ENCODE data around the gene HYAL3.

Gene HYAL3, protein sequence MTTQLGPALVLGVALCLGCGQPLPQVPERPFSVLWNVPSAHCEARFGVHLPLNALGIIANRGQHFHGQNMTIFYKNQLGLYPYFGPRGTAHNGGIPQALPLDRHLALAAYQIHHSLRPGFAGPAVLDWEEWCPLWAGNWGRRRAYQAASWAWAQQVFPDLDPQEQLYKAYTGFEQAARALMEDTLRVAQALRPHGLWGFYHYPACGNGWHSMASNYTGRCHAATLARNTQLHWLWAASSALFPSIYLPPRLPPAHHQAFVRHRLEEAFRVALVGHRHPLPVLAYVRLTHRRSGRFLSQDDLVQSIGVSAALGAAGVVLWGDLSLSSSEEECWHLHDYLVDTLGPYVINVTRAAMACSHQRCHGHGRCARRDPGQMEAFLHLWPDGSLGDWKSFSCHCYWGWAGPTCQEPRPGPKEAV

DNA sequence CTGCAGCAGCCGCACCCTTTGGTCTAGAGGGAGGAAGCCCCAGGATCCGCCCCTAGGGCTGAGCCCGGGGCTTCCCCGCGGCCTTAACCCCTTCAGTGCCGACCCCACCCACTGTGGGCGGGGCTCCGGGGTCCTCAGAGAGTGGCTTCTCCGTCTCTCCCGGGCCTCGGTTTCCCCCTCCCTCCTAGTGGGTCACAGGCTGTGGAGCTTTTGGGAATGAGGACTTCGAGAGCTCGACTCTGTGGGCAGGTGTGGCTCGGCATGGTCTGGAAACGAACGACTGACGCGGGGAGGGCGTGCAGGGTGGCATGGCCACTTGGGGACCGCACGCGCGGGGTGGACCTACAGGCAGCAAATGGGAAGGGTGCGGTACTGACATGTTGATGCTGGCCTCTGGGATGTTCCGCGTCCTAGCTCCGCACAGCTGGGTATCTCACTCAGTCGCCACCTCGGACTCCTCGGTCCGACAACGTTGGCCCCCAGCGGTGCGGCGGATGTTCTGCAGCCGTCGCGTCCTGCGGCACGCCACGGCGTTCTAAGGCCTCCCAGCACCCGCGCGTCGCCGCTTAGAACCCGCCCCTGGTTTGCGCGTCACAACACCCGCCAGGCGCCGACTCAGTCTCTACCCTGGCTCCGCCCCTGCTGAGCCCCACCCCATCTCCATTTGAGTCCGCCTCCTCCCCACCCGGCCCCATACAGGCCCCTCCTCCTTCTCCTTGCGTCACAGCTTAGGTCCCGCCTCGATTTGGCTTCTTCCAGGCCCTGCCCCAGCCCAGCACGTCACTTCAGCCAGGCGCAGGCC, at the start of gene HYAL3, which contains the start of gene NAA80:
Gene HYAL3 (minus strand): TSS at position 570 of the 802 bp plus-strand sequence. CDS start 3,803 bp downstream, outside the sequence.
Gene NAA80 (minus strand): TSS at position 570 of the 802 bp plus-strand sequence. CDS start 1,942 bp downstream, outside the sequence.
- DNase-seq (ENCODE audit: low spot score) = peak; percentile 99

DNA sequence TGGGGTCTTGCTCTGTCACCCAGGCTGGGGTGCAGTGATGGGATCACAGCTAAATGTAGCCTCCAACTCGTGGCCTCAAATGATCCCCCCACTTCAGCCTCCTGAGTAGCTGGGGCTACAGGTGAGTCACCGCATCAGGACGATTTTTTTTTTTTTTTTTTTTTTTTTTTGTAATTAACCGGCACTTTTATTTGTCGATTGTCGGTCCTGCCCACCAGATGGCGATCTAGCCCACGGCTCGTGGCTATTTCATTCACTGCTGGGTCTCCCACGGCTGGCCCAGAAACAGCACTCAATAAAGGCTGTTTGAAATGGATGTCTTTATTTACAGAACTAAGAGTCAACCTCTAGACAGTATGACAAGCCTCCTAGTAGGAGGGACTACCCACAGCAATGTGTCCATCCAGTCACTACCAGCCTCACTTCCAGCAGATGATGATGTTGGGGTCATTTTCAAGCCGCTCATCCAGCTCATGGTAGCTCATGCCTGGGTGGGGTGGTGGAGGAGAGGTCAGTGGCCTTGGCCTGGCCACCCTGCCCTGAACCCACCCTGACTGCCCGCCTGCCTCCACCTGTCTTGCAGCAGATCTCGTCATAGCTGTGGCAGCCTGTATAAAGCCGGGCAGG, 48.1 kb upstream of the HYAL3 start:
- peak; percentile 85 for DNase-seq (ENCODE audit: low spot score)

DNA sequence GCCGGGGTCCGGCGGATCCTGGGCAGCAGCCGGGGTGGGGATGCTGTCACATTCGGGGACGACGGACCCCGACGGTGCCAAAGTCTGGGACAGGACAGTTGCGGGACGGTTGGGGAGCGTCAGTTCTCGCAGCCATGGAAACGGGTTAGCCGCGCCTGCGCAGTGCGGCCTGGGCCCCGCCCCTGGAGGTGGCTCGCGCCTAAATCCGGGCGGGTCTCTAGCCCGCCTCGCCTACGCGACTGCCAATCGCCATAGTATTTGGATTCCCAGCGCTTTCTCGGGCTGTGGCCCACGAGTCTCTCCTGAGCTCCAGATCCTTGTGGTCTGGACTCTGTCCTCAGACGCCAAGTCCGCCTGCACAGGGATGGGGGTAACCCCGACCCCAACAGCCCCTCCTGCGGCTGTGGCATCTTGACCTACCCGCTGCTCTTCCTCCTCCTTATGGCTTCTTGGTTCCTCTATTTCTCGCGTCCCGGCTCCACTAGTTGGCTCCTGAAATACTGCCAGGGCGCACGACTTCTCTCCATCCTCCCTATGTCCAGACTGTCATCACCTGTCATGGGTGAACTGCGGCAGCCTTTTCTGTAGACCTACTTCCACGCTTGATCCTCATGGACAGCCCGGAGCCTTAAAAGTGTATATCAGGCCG, 46.5 kb upstream of the HYAL3 start, which contains the start of gene ZMYND10:
Gene ZMYND10 (minus strand): TSS at position 147 of the 649 bp plus-strand sequence. CDS start 153 bp downstream, outside the sequence.
- DNase-seq (ENCODE audit: low spot score) = peak; percentile 76

DNA sequence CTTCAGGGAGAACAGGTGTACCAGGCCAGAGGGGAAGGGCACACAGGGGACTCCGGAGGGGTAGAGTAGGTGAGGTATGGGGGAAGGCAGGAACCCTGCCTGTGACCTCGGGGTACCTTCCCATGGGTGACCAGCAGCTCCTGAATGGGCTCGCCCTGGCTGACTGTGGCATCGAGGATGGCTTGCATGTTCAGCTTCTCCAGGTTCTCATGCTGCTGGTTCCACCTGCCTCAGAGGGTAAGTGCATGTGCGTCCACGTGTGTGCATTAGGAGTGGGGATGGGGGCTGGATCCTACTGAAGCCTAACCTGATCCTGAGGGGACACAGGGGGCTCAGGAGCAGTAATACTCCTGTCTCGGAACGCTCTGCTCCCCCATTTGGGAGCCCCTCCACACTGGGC, 45.8 kb upstream of the HYAL3 start:
- DNase-seq (ENCODE audit: low spot score) = no peak

DNA sequence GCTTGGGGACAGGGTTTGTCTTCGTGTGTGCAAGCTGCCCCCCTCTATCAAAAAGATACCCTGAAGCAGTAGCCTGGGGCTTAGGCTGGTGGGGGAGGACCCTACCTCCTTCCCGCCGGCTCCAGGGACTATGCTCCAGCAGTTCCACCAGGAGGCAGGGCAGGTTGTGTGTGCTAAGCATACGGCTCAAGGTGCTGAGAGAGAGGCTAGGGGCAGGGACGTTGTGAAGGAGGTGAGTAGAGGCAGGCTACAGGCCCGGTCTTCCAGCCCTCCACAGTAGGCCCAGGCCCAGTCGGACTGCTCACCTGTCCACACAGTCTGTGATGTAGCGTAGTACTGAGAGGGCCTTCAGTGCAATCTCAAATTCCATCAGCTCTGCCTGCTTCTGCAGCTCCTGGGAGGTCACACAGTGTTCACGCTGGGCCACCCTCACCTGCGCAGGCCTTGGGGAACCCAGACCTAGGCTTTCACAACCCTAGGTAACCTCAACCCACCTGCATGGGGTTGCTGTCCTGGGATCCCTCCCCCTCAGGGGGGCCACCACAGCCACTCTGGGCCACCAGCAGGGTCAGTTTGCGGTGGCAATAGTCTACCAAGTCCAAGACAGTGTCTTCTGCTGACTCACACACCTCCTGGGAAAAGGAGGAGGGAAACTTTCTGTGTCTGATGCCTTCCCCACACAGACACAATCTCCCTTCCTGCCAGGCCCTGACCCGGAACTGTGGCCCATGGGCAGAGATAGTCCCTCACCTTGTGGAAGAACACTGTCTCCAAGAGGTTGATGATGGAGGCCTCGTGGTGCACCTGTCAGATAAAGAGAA, 43.8 kb upstream of the HYAL3 start:
- DNase-seq (ENCODE audit: low spot score) = no peak

DNA sequence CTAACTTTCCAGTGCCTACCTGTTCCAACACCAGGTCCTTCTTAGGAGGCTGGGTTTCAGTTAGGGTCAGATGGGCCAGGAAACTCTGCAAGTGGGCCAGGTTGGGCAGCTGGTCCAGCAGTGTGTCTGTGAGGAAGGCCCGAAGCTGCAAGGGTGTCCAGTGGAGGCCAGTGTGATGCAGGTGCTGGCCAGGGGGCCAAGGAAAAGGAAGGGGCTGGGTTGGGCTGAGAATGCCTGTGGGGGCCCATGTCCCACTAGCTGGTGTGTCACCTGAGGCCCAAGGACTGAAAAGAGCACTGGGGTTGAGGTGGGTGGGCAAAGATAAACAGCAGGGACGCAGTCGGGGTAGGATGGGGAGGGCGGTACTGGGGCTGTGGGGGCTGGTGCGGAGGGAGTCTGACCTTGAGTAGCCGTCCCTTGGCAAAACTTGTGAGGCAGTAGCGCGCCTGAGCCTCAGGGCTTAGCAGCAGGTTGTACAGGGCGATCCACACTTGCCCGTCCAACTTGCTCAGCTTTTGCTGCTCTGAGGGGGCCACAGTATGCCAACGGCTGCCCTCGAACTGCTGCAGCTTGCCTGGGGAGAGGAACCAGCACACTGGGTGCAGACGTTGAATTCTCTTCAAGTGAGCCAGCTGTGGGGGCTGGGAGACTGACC, 42.9 kb upstream of the HYAL3 start:
- no peak for DNase-seq (ENCODE audit: low spot score)

DNA sequence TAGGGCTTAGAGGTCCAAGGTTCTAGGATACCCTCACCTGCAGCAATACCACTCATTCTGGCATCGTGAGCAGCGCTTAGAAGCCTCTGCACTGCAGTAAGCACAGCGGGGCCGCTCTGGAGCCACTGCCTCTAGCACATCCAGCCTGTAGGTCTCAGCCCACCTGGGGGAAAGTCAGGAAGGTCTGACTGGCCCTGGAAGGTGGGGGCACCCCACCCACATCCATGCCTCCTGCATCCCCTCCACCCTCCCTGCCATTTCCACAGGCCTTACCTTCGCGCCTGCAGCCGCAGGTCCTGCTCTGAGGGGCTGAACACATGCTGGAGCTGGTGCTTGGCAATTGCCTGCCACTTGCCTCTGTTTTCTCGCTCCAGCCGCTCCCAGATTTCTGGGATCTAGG, 42.3 kb upstream of the HYAL3 start:
- DNase-seq (ENCODE audit: low spot score) = no peak

DNA sequence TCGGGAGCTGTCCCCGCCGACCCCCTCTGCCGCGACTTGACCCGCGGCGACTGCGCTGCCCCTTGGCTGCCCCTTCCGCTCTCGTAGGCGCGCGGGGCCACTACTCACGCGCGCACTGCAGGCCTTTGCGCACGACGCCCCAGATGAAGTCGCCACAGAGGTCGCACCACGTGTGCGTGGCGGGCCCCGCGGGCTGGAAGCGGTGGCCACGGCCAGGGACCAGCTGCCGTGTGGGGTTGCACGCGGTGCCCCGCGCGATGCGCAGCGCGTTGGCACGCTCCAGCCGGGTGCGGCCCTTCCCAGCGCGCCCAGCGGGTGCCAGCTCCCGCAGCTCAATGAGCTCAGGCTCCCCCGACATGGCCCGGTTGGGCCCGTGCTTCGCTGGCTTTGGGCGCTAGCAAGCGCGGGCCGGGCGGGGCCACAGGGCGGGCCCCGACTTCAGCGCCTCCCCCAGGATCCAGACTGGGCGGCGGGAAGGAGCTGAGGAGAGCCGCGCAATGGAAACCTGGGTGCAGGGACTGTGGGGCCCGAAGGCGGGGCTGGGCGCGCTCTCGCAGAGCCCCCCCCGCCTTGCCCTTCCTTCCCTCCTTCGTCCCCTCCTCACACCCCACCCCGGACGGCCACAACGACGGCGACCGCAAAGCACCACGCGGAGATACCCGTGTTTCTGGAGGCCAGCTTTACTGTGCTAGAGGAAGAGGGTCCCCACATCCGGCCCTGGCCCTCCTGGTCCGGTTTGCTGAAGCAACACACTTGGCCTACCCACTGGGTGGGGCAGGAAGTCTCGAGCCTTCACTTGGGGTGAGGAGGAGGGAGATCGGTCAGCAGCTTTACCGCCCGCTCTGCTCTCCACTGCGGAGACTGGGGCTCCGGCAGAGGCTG, 41.5 kb upstream of the HYAL3 start, which contains the start of gene RASSF1:
Gene RASSF1 (minus strand): TSS at position 389 of the 882 bp plus-strand sequence. CDS start 31 bp downstream, at position 358.
- DNase-seq (ENCODE audit: low spot score) = peak; percentile 51

DNA sequence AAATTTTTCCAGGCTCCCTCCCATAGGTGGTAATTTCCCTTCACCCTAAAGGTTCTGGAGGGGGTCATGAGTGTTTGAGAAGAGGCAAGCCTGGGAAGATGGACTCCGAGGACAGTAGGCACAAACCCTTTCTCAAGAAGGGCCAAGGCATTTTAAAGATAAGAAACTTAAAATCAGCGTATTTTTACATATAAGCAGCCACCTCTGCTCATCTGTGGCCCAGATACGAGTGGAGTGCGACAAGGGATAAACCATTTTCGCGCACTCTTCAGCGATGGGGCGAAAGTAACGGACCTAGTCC, 40.9 kb upstream of the HYAL3 start:
- DNase-seq (ENCODE audit: low spot score) = no peak

DNA sequence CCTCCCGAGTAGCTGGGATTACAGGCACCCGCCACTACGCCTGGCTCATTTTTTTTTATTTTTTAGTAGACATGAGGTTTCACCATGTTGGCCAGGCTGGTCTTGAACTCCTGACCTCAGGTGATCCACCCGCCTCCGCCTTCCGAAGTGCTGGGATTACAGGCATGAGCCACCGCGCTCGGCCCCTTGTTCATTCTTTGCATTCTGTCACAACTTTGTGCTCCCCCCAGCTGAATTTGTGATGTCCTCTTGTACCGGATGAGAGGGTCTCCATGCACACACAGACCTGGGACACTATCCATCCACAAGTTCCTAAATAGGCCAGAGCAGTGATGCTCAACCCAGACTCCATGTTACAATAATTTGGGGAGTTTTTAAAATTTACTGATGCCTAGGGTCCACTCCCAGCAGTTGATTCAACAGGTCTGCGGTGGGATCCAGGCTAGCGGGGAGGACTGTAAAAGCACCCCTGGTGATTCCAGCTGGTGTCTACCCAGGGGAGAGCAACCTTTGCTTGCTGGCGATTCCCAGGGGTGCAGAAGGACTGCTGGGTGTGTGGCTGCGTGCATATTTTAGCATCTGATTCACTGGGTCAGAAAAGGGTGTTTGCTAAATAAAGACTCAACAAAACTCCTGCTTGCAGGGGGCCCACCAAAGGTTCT, 40.4 kb upstream of the HYAL3 start:
- DNase-seq (ENCODE audit: low spot score) = no peak

DNA sequence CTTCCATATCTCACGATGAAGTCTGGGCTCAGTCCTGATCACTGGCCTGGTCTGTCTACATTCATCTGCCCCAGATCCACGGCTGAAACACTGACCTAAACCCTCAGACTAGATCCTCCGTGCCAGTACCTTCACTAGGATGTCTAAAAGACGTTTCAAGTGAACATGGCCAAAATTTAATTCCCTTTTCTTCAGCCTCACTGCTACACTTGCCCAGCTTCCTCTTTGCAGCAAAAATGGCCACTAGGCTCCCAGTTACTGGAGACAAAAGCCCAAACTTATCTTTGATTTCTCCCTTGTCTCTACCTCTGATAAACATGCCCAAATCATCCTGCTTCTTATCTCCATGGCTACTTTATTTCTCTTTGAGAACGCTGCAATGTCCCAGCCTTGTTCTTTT, 39.8 kb upstream of the HYAL3 start:
- DNase-seq (ENCODE audit: low spot score) = no peak

DNA sequence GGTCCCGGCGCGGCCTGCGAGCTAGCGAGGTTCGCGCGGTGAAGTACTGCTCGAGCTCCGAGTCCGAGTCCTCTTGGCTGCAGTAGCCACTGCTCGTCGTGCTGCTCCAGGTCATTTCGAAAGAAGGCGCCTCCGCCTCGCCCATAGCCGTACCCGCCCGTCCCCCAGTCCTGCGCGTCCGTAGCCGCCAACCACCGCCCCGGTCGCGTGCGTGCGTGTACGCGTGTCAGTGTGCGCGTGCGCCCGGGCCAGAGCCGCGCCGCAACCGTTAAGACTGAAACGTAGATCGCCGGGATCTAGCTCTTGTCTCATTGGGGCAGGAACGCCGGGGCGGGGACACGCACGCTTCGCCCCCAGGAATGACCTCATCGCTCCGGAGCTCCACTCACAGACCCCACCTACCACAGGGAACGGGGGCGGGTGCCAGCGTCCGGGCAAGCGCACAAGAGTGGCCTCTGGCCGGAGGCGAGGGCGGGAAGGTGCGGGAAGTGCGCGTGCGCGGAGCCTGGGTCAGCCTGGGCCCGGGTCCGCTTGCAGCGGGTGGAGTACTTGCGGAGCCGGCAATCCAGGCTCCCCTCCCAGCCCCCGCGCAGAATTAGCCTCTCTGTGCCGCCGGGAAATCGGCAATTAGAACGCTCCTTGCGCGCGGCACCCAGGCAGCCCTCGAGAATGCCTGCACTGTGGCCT, 38.1 kb upstream of the HYAL3 start:
- DNase-seq (ENCODE audit: low spot score) = peak; percentile 95

DNA sequence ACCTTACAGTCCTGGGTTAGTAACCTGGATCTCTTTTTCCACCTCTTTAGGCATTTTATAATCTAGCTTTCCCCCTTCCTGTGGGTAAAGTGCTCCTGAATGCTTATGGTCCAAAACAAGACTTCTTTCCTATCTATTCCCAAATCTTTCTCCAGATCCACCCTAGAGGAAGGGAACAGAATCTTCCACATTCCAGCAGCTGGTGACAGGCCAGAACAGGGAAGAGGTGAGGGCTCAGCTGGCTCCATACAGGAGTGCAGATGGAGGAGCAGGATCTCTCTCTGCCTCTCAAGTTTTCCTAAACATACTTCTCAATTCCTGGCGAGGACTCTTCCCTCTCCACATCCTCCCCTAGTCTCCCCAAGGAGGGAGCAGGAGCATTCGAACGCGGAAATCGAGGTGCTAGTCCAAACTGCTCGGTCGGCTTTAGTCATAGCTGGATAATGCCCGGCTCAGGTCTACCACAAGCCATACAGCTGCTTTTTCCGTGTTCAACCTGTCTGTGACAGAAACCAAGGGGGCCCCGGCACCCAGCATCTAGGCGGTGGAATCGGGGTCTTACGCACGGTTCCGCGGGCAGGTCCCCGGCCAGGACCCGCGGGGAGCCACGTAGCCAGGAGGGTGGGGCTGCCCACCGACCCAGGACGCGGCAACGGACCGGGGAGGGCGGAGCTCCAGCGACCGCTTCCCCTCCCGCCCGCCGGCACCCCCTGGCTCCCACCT, 37.4 kb upstream of the HYAL3 start:
- peak; percentile 30 for DNase-seq (ENCODE audit: low spot score)

DNA sequence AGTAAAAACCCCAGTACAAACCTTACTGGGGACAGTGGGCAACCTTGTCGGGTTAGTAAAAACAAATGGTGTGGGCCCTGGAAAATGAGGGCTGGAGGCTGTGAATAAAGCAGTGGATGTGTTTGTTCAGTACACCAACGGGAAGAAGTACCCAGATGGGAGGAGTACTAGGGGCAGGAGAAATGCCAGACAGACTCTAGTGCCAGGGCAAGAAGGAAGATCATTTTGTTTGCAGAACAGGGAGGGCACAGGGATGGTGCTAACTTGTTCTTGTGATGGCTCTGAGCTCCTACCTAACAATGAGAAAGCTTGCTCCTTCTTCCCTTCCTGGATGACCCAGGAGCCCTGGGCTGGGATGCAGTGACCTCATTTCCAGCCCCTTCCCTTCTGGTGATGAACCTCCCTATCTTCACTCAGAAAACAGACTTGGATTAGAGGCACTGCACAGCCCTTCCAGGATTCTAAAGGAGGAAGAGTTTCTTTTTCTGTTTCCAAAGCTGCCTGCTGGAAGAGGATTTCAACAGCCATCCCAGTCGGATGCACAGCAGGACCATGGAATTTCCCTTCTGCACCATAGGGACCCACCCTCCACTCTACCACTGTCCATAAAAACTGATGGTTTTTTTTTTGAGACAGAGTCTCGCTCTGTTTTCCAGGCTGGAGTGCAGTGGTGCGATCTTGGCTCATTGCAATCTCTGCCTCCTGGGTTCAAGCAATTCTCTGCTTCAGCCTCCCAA, 35.3 kb upstream of the HYAL3 start:
- no peak for DNase-seq (ENCODE audit: low spot score)

DNA sequence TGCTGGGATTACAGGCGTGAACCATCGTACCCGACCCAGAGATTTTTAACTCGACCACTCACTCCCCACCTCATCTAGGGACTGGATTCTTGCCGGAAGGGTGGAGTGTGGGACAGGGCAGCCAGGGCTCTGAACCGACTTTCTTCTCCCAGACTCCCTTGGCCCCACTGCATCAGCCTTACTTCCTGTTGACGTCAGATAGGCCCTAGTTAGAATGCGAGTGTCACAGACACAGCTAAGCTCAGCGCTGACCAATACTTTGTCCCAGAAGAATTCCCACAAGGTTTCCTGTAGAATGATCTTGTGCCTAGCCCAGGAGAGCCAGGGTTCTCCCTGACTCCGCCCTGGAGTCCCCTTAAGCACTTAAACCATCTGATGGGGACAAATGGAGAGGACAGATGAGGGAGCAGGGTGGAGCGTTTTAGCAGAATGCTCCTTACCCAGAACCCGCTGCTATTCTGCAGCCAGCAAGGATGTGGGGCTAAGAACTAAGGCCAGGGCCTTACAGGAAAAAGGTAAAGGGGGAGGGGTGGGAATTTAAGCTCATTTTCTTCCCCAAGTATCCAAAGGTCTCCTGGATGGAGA, 34.6 kb upstream of the HYAL3 start:
- no peak for DNase-seq (ENCODE audit: low spot score)

DNA sequence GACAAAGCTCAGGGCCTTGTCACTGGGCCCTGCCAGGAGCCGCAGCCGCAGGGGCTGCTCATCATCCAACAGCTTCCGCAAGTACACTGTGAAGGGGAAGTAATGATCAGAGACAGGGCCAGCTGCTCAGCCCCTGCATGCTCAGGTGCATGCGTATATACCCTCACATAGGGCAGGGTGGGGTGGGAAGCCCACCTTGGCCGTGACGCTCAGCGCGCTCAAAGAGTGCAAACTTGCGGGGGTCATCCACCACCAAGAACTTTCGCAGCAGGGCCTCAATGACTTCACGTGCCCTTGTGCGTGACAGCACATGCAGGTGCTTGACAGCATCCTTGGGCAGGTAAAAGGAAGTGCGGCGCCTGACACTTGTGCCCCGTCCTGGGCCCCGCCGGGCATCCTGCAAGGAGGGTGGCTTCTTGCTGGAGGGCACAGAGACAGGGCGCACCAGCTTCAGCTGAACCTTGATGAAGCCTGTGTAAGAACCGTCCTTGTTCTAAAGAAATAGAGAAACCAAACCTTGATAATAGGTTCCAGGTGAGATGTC, 32.2 kb upstream of the HYAL3 start:
- no peak for DNase-seq (ENCODE audit: low spot score)
